GM12878 (cell line): ENCODE measurements around the gene CHRNA5. TPM values are rescaled to one million over a fixed set of nuclear protein-coding genes. Genes with fewer than 3 reads are reported as not detected.

Experiments
- ATAC-seq: fragments of 200-7000 bp; cut with Tn5 transposase; 3 replicates; pipeline ENCODE4 v1.9.1; 2020; ENCODE audit warnings: mild to moderate bottlenecking, moderate library complexity
- BruUV-seq: library from RNA; stranded (reverse); fragments of 400-500 nt; replicated peaks from 2 replicates; lab custom pipeline; 2021; lab: Mats Ljungman, UMichigan
- CTCF ChIA-PET: fragments of 300-600 bp; sonication (Branson Sonifier 250); formaldehyde crosslinking; extraction: SDS; loops from one replicate; lab custom pipeline; 2021; ENCODE audit warnings: inconsistent platforms; lab: Yijun Ruan, JAX
- POLR2A ChIA-PET: fragments of 350-600 bp; formaldehyde crosslinking; extraction: SDS; loops from one replicate; lab custom pipeline; 2021; ENCODE audit warnings: inconsistent platforms; lab: Charles Lee
- RAD21 ChIA-PET: fragments of 300-600 bp; sonication (Branson Sonifier 250); formaldehyde crosslinking; loops from one replicate; lab custom pipeline; 2023; ENCODE audit warnings: antibody characterized with exemption; ENCODE audit not compliant: unreplicated experiment; lab: Charles Lee
- SMC1A ChIA-PET: fragments of 300-600 bp; sonication (Branson Sonifier 250); formaldehyde crosslinking; loops from one replicate; lab custom pipeline; 2023; ENCODE audit not compliant: unreplicated experiment, uncharacterized antibody; lab: Charles Lee
- DNase-seq: peaks from one replicate; pipeline ENCODE4 v3.0.0-alpha.2; 2011; ENCODE audit warnings: low read depth, low spot score
- FAIRE-seq: peaks from 3 replicates; lab custom pipeline; 2011; peaks lifted over from hg19 to GRCh38; lab: Jason Lieb, UNC
- H2AFZ ChIP-seq: 2 replicates; pipeline ENCODE4 v1.6.0; 2011; ENCODE audit warnings: low read depth, low read length, control low read depth; ENCODE audit not compliant: control insufficient read depth
- H3K27ac ChIP-seq: 2 replicates; pipeline ENCODE4 v1.5.1; 2011; ENCODE audit warnings: control low read depth; ENCODE audit not compliant: control insufficient read depth, insufficient read depth
- H3K27me3 ChIP-seq, 2 experiments: replicated peaks in 1 of 2; 2 replicates each; pipeline versions ENCODE4 v1.6.0 to v1.6.1; 2011; ENCODE audit warnings: low read length in 1 of 2; ENCODE audit not compliant: control insufficient read depth in 2 of 2, insufficient read depth in 2 of 2
- H3K36me3 ChIP-seq, 2 experiments: 2 replicates each; pipeline ENCODE4 v1.5.1; 2011; ENCODE audit warnings: low read length in 1 of 2; ENCODE audit not compliant: control insufficient read depth in 2 of 2, insufficient read depth in 2 of 2
- H3K4me1 ChIP-seq: 2 replicates; pipeline ENCODE4 v1.6.1; 2011; ENCODE audit warnings: mild to moderate bottlenecking, low read length, moderate library complexity, mixed read lengths; ENCODE audit not compliant: control insufficient read depth, insufficient read depth
- H3K4me2 ChIP-seq: 2 replicates; pipeline ENCODE4 v1.6.0; 2011; ENCODE audit warnings: control low read depth; ENCODE audit not compliant: control insufficient read depth, insufficient read depth
- H3K4me3 ChIP-seq: fragments of 200-600 bp; sonication (generic); 2 replicates; pipeline ENCODE4 v1.5.1; 2016
- H3K79me2 ChIP-seq: 2 replicates; pipeline ENCODE4 v1.6.0; 2011; ENCODE audit warnings: low read length; ENCODE audit not compliant: control insufficient read depth, insufficient read depth
- H3K9ac ChIP-seq: 2 replicates; pipeline ENCODE4 v1.8.0; 2011; ENCODE audit warnings: low read length, control low read depth, mixed read lengths; ENCODE audit not compliant: control insufficient read depth, insufficient read depth
- H3K9me3 ChIP-seq: replicated peaks from 3 replicates; pipeline ENCODE4 v1.5.1; 2011; ENCODE audit warnings: mild to moderate bottlenecking, low read length; ENCODE audit not compliant: control insufficient read depth, insufficient read depth
- H4K20me1 ChIP-seq: 2 replicates; pipeline ENCODE4 v1.6.0; 2011; ENCODE audit not compliant: control insufficient read depth, insufficient read depth
- IKZF2 ChIP-seq, 2 experiments: fragments of 450-650 bp; IDR thresholded peaks; 2 replicates each; pipeline ENCODE4 v1.6.1; 2017; ENCODE audit warnings: mild to moderate bottlenecking in 2 of 2, moderate library complexity in 2 of 2
- SUZ12 ChIP-seq: fragments of 200-600 bp; sonication (generic); IDR thresholded peaks from one replicate; pipeline ENCODE4 v1.6.1; 2018; ENCODE audit warnings: antibody characterized with exemption, mild to moderate bottlenecking; ENCODE audit not compliant: unreplicated experiment
- ZNF622 ChIP-seq: fragments of 450-650 bp; IDR thresholded peaks from 2 replicates; pipeline ENCODE4 v1.6.1; 2017; ENCODE audit warnings: mild to moderate bottlenecking, inconsistent platforms
- ZSCAN29 ChIP-seq: fragments of 450-650 bp; IDR thresholded peaks from 2 replicates; pipeline ENCODE4 v1.6.1; 2017; ENCODE audit warnings: mild to moderate bottlenecking, moderate library complexity
- WGBS: methylation state at CpG from one replicate; pipeline ENCODE4 v1.1.6; 2016; ENCODE audit warnings: low lambda C conversion rate; ENCODE audit not compliant: insufficient replicate concordance, insufficient coverage; ENCODE audit errors: missing lambda C conversion rate; 5-methylcytosine and 5-hydroxymethylcytosine counted together
- in situ Hi-C: fragments of 300-500 bp; cut with MboI; formaldehyde crosslinking; loops from 9 replicates; pipeline ENCODE4 v1.14.3; 2018; ENCODE audit warnings: mixed read lengths
- intact Hi-C: fragments of 100-400 bp; cut with micrococcal nuclease; formaldehyde crosslinking; loops from one replicate; pipeline ENCODE4 v1.14.2; 2022; ENCODE audit not compliant: unreplicated experiment
- polyA plus RNA-seq, 11 experiments: library from polyadenylated mRNA; depleted of rRNA in 4 of 11; unstranded in 6 of 11; stranded (reverse) in 5 of 11; fragments of >200 nt; fragmentation: Nextera tagmentation in 4 of 11; fragmentation: Illumina TruSeq in 1 of 11; extraction: Ambion mirVana in 4 of 11; extraction: Trizol in 1 of 11; gene quantifications; 1 replicate in 1 of 11; 2 replicates in 10 of 11; pipeline versions ENCODE4 v1.2.1 to v1.2.3, GENCODE V29; 2011 to 2016; ENCODE audit warnings: inconsistent platforms in 2 of 11, missing spikeins in 2 of 11, low read depth in 1 of 11
- total RNA-seq, 4 experiments: library from RNA; depleted of rRNA in 3 of 4; stranded (reverse); fragments of >200 nt in 3 of 4; fragmentation: Illumina TruSeq in 1 of 4; extraction: Trizol in 1 of 4; gene quantifications; 2 replicates each; pipeline versions ENCODE4 v1.2.1 to v1.2.3, GENCODE V29; 2013 to 2021
- TF ChIP-seq, protein P1 (sequence below): fragments of 450-650 bp; IDR thresholded peaks from 2 replicates; pipeline ENCODE4 v1.6.1; 2017; ENCODE audit warnings: borderline replicate concordance
- TF ChIP-seq, protein P2 (sequence below): fragments of 450-650 bp; IDR thresholded peaks from 2 replicates; pipeline ENCODE4 v1.6.1; 2017; ENCODE audit warnings: mild to moderate bottlenecking, moderate library complexity

CHRNA5 gene
- total and polyA plus RNA-seq, 10 of the 15 experiments (the other 5 are each of a cell fraction or from before 2014, with no cell fraction given): 0.74 to 21.4 (median 12.7) TPM

DNA sequence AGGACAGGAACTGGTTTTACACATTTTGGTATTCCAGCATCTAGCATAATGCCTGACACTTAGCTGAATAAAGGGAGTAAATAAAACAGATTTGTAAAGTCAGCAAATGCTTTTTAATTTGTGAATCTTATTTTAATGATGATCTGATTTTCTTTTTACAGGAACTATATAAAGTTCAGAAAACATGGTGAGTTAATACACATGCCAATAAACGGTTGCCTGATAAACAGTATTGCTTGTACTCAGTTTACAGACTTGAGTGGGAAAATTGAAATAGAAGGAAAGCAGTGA, 23.6 kb upstream of the CHRNA5 start:
- H3K9me3 ChIP-seq: no peaks in the 10 kb centered on the region
- POLR2A ChIA-PET: interaction anchor here (1.1 to 1.9 kb wide), 3 partner anchors 8 to 24 kb away, joined by 4 to 5 read pairs (median 5); partner anchors contain the start of gene CHRNA5
- peak overlapping the region; percentile 97; the same call in 1 of the 2 replicates for H3K9ac ChIP-seq
- DNase-seq (no peak), FAIRE-seq (no peak), ATAC-seq (no peak)
- no peak overlapping the region for H2AFZ ChIP-seq
- peaks cover 41% of the 10 kb centered on the region for H3K79me2 ChIP-seq
- CTCF ChIA-PET: interaction anchor here (1.3 to 2.2 kb wide), 2 partner anchors 11 to 23 kb away, joined by 3 to 9 read pairs; partner anchors contain the start of gene CHRNA5
- WGBS: 0% methylated on average over 1 of the region's 1 CpG
- SMC1A ChIA-PET: interaction anchor here (1.2 to 6.1 kb wide), 5 partner anchors 11 to 100 kb away, joined by 3 to 47 read pairs (median 11); partner anchors contain the start of gene CHRNA5
- peak overlapping the region; percentile 96 for H3K27ac ChIP-seq
- intact Hi-C loops: no loop called here
- RAD21 ChIA-PET: interaction anchor here (2.6 to 2.7 kb wide), 2 partner anchors 23 to 26 kb away, joined by 11 to 18 read pairs; partner anchors contain the start of gene CHRNA5
- peaks cover 3% of the 10 kb centered on the region; the same call in 1 of the 2 replicates for H3K4me1 ChIP-seq
- H3K4me2 ChIP-seq: peak overlapping the region; percentile 83
- no peaks in the 10 kb centered on the region for H4K20me1 ChIP-seq
- peak overlapping the region; percentile 71 for H3K4me3 ChIP-seq
- H3K27me3 ChIP-seq: no peaks in the 10 kb centered on the region
- H3K36me3 ChIP-seq: peaks cover 2 to 19% of the 10 kb centered on the region in 2 experiments
- no peak for TF ChIP-seq ZNF622
- TF ChIP-seq, protein P1, sequence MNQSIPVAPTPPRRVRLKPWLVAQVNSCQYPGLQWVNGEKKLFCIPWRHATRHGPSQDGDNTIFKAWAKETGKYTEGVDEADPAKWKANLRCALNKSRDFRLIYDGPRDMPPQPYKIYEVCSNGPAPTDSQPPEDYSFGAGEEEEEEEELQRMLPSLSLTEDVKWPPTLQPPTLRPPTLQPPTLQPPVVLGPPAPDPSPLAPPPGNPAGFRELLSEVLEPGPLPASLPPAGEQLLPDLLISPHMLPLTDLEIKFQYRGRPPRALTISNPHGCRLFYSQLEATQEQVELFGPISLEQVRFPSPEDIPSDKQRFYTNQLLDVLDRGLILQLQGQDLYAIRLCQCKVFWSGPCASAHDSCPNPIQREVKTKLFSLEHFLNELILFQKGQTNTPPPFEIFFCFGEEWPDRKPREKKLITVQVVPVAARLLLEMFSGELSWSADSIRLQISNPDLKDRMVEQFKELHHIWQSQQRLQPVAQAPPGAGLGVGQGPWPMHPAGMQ: no peak
- TF ChIP-seq, protein P2, sequence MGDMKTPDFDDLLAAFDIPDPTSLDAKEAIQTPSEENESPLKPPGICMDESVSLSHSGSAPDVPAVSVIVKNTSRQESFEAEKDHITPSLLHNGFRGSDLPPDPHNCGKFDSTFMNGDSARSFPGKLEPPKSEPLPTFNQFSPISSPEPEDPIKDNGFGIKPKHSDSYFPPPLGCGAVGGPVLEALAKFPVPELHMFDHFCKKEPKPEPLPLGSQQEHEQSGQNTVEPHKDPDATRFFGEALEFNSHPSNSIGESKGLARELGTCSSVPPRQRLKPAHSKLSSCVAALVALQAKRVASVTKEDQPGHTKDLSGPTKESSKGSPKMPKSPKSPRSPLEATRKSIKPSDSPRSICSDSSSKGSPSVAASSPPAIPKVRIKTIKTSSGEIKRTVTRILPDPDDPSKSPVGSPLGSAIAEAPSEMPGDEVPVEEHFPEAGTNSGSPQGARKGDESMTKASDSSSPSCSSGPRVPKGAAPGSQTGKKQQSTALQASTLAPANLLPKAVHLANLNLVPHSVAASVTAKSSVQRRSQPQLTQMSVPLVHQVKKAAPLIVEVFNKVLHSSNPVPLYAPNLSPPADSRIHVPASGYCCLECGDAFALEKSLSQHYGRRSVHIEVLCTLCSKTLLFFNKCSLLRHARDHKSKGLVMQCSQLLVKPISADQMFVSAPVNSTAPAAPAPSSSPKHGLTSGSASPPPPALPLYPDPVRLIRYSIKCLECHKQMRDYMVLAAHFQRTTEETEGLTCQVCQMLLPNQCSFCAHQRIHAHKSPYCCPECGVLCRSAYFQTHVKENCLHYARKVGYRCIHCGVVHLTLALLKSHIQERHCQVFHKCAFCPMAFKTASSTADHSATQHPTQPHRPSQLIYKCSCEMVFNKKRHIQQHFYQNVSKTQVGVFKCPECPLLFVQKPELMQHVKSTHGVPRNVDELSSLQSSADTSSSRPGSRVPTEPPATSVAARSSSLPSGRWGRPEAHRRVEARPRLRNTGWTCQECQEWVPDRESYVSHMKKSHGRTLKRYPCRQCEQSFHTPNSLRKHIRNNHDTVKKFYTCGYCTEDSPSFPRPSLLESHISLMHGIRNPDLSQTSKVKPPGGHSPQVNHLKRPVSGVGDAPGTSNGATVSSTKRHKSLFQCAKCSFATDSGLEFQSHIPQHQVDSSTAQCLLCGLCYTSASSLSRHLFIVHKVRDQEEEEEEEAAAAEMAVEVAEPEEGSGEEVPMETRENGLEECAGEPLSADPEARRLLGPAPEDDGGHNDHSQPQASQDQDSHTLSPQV: no peak
- TF ChIP-seq SUZ12: no peak
- no peak for TF ChIP-seq ZSCAN29
- no peak for TF ChIP-seq IKZF2 (IDR thresholded peaks at IDR 0.05)
- no TSS peak for BruUV-seq
- in situ Hi-C loops: no loop called here
